Endometrial microvascular endothelial cells (primary cell): Measurements from ENCODE around the gene COL19A1. TPM values are rescaled to one million over a fixed set of nuclear protein-coding genes. Genes with fewer than 3 reads are reported as not detected.

Source experiments
- in situ Hi-C: cut with HindIII; loops from 2 replicates; pipeline ENCODE4 v1.10.0; 2017; ENCODE audit warnings: low sequenced_read_pairs, low pct_unique_long_range_greater_than_20kb; ENCODE audit errors: inconsistent ontology term
- total RNA-seq: library from RNA; depleted of rRNA; stranded (reverse); fragments of >200 nt; gene quantifications from one replicate; pipeline ENCODE4 v1.2.3, GENCODE V29; 2015; ENCODE audit errors: inconsistent ontology term

The COL19A1 gene
- total RNA-seq, 1 donor from 2014 or later, result not detected

- in situ Hi-C loops, result no loop called here
Observed at GRCh38 chr6:69861986-69862385, 4.4 kb upstream of the COL19A1 start.

GRCh38 chr6:69863766-69864165 lies 2.6 kb upstream of the COL19A1 start:
- in situ Hi-C loops, result no loop called here

GRCh38 chr6:69865126-69865525 lies 1.2 kb upstream of the COL19A1 start:
- in situ Hi-C loops, result no loop called here

- in situ Hi-C loops, result no loop called here
Observed at GRCh38 chr6:69866770-69867638, 648 bp downstream of the COL19A1 start.

GRCh38 chr6:69867639-69867976 lies 1.3 kb downstream of the COL19A1 start:
- in situ Hi-C loops, result no loop called here

GRCh38 chr6:69868252-69868804 lies 2.0 kb downstream of the COL19A1 start:
- in situ Hi-C loops, result no loop called here

GRCh38 chr6:69868961-69869360 lies 2.6 kb downstream of the COL19A1 start:
- in situ Hi-C loops, result no loop called here

GRCh38 chr6:69871107-69871506 lies 4.8 kb downstream of the COL19A1 start:
- in situ Hi-C loops, result no loop called here

GRCh38 chr6:69873291-69873690 lies 6.9 kb downstream of the COL19A1 start:
- in situ Hi-C loops, result no loop called here

- in situ Hi-C loops, result no loop called here
Observed at GRCh38 chr6:69875715-69876114, 9.4 kb downstream of the COL19A1 start.

- in situ Hi-C loops, result no loop called here
Observed at GRCh38 chr6:69878795-69879194, 12.4 kb downstream of the COL19A1 start.

- in situ Hi-C loops, result no loop called here
Observed at GRCh38 chr6:69880601-69881000, 14.2 kb downstream of the COL19A1 start.

GRCh38 chr6:69881322-69882151 lies 15.2 kb downstream of the COL19A1 start:
- in situ Hi-C loops, result no loop called here

GRCh38 chr6:69883551-69883950 lies 17.2 kb downstream of the COL19A1 start:
- in situ Hi-C loops, result no loop called here

GRCh38 chr6:69884231-69884630 lies 17.9 kb downstream of the COL19A1 start:
- in situ Hi-C loops, result no loop called here

- in situ Hi-C loops, result no loop called here
Observed at GRCh38 chr6:69887026-69887425, 20.7 kb downstream of the COL19A1 start.

GRCh38 chr6:69887714-69888345 lies 21.5 kb downstream of the COL19A1 start:
- in situ Hi-C loops, result no loop called here

GRCh38 chr6:69888482-69889233 lies 22.3 kb downstream of the COL19A1 start:
- in situ Hi-C loops, result no loop called here
